Esophagus muscularis mucosa (tissue), 4 donors: Measurements from ENCODE around the gene SYNJ2. TPM values are rescaled to one million over a fixed set of nuclear protein-coding genes. Genes with fewer than 3 reads are reported as not detected.
A peak's percentile ranks its signal among the peaks of the same experiment; 100 is the strongest.

Experiments used
- DNase-seq: peaks from one replicate; pipeline ENCODE4 v3.0.0-alpha.2; 2017; ENCODE audit errors: extremely low spot score
- H3K27ac ChIP-seq, 4 donors: fragments of 200-600 bp; sonication (generic); replicated peaks in 1 of 4; 1 replicate in 3 of 4; 2 replicates in 1 of 4; pipeline ENCODE4 v1.5.1; 2016 to 2019; ENCODE audit warnings: mild to moderate bottlenecking in 1 of 4
- H3K27me3 ChIP-seq, 4 donors: fragments of 200-600 bp; sonication (generic); one replicate each; pipeline versions ENCODE4 v1.5.1 to v1.6.0; 2016 to 2019
- H3K36me3 ChIP-seq, 4 donors: fragments of 200-600 bp; sonication (generic); one replicate each; pipeline ENCODE4 v1.5.1; 2016 to 2019
- H3K4me1 ChIP-seq, 4 donors: fragments of 200-600 bp; sonication (generic); one replicate each; pipeline ENCODE4 v1.5.1; 2016 to 2019
- H3K4me3 ChIP-seq, 4 donors: fragments of 200-600 bp; sonication (generic); 1 replicate in 2 of 4; 2 replicates in 2 of 4; pipeline ENCODE4 v1.5.1; 2016 to 2019; ENCODE audit warnings: mild to moderate bottlenecking in 4 of 4, moderate library complexity in 1 of 4
- H3K9me3 ChIP-seq, 4 donors: fragments of 200-600 bp; sonication (generic); 1 replicate in 3 of 4; 2 replicates in 1 of 4; pipeline ENCODE4 v1.5.1; 2016 to 2019
- EP300 ChIP-seq: sonication (generic); formaldehyde crosslinking; IDR thresholded peaks from one replicate; pipeline ENCODE4 v1.6.1; 2017; ENCODE audit warnings: antibody characterized with exemption
- POLR2A ChIP-seq: fragments of 450-650 bp; IDR thresholded peaks from one replicate; pipeline ENCODE4 v1.6.1; 2017; ENCODE audit warnings: antibody characterized with exemption, moderate library complexity, mild to moderate bottlenecking, low read depth
- POLR2AphosphoS5 ChIP-seq, 2 donors: sonication (generic); formaldehyde crosslinking; IDR thresholded peaks; one replicate each; pipeline ENCODE4 v1.6.1; 2017; ENCODE audit warnings: antibody characterized with exemption in 2 of 2
- WGBS: methylation state at CpG from one replicate; pipeline ENCODE4 v1.1.5; 2018; 5-methylcytosine and 5-hydroxymethylcytosine counted together
- intact Hi-C: fragments of 100-400 bp; cut with DNase I; formaldehyde crosslinking; loops from one replicate; pipeline ENCODE4 v1.15.1; 2023
- total RNA-seq, 4 donors: library from RNA; depleted of rRNA; stranded (reverse); fragments of >200 nt; gene quantifications; one replicate each; pipeline versions ENCODE4 v1.1.0 to v1.2.1, GENCODE V29; 2016
- TF ChIP-seq, protein P1 (sequence below), 3 experiments: fragments of 200-600 bp in 2 of 3; fragments of 450-650 bp in 1 of 3; sonication (generic) in 2 of 3; IDR thresholded peaks; one replicate each; pipeline ENCODE4 v1.5.1; 2017 to 2019; ENCODE audit warnings: antibody characterized with exemption in 3 of 3, mild to moderate bottlenecking in 2 of 3, moderate library complexity in 1 of 3

Gene SYNJ2
- total RNA-seq, 4 donors from 2014 or later, result 17.0 to 25.3 (median 25.1) TPM

GRCh38 chr6:157959451-157960227, 22.0 kb upstream of the SYNJ2 start:
- Histone ChIP-seq H3K9me3 (peaks cover 0 to 29% (median 22%) of the 10 kb centered on the region in 4 donors), H3K4me1 (peaks cover 0 to 3% (median 1%) of the 10 kb centered on the region in 4 donors), H3K27ac (no peak overlapping the region), H3K4me3 (no peak overlapping the region), H3K36me3 (no peaks in the 10 kb centered on the region), H3K27me3 (no peaks in the 10 kb centered on the region)
- TF ChIP-seq POLR2AphosphoS5 (IDR thresholded peaks at IDR 0.05), result no peak
- no peak for TF ChIP-seq POLR2A
- no peak for TF ChIP-seq EP300
- TF ChIP-seq, protein P1, sequence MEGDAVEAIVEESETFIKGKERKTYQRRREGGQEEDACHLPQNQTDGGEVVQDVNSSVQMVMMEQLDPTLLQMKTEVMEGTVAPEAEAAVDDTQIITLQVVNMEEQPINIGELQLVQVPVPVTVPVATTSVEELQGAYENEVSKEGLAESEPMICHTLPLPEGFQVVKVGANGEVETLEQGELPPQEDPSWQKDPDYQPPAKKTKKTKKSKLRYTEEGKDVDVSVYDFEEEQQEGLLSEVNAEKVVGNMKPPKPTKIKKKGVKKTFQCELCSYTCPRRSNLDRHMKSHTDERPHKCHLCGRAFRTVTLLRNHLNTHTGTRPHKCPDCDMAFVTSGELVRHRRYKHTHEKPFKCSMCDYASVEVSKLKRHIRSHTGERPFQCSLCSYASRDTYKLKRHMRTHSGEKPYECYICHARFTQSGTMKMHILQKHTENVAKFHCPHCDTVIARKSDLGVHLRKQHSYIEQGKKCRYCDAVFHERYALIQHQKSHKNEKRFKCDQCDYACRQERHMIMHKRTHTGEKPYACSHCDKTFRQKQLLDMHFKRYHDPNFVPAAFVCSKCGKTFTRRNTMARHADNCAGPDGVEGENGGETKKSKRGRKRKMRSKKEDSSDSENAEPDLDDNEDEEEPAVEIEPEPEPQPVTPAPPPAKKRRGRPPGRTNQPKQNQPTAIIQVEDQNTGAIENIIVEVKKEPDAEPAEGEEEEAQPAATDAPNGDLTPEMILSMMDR (IDR thresholded peaks at IDR 0.05), result no peak
- peak; percentile 24 for DNase-seq
- WGBS, result 100% methylated on average over 1 of the region's 1 CpG
- intact Hi-C loops, result no loop called here

DNA sequence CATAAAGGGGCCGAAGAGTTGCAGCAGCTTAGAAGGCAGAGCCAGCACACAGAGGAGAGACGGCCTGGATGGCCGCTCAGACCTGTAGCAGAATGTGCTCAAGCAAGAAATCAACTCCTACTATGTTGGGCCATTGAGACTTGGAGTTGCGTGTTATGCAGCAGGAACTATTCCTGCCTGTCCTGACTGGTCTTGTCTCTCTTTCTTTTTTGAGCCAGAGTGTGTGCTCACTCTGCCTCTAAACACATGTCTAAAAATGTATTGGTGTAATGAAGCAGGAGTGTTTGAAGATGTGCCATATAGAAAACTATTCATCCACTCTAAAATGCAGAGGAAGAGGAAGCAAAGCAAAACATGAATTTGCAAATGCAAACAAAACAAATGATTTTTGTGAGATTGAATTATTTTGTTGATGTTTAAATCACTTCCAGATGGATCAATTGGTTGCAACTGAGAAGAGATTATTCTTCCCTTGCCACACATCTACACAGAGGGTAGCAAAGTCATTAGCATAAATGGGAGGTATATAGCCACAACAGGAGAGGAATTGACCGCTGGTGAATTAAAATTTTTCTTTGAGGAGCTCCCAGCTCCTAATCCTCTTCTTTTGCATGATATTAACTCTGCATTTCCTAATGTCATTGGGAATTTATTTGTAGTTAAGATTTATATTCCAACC, 20.4 kb upstream of the SYNJ2 start:
- 92% methylated on average over 5 of the region's 5 CpGs for WGBS
- intact Hi-C loops, result no loop called here
- no peaks in the 10 kb centered on the region for H3K27me3 ChIP-seq
- H3K9me3 ChIP-seq, result peaks cover 0 to 29% (median 22%) of the 10 kb centered on the region in 4 donors
- peak; percentile 78 for DNase-seq
- H3K27ac ChIP-seq, result no peak overlapping the region
- H3K36me3 ChIP-seq, result no peaks in the 10 kb centered on the region
- TF ChIP-seq EP300 (no peak), POLR2A (no peak), POLR2AphosphoS5 (IDR thresholded peaks at IDR 0.05) (no peak)
- TF ChIP-seq, protein P1 (IDR thresholded peaks at IDR 0.05), result no peak
- H3K4me3 ChIP-seq, result no peak overlapping the region
- H3K4me1 ChIP-seq, result no peaks in the 10 kb centered on the region

GRCh38 chr6:157961832-157962575, 19.7 kb upstream of the SYNJ2 start:
- H3K4me1 ChIP-seq, result no peaks in the 10 kb centered on the region
- WGBS, result 89% methylated on average over 13 of the region's 13 CpGs
- no peaks in the 10 kb centered on the region for H3K27me3 ChIP-seq
- peak; percentile 10 for DNase-seq
- H3K4me3 ChIP-seq, result no peak overlapping the region
- no peak for TF ChIP-seq EP300
- H3K9me3 ChIP-seq, result peaks cover 0 to 29% (median 22%) of the 10 kb centered on the region in 4 donors
- intact Hi-C loops, result no loop called here
- no peaks in the 10 kb centered on the region for H3K36me3 ChIP-seq
- H3K27ac ChIP-seq, result no peak overlapping the region

- Histone ChIP-seq H3K36me3 (no peaks in the 10 kb centered on the region), H3K9me3 (peaks cover 0 to 25% (median 20%) of the 10 kb centered on the region in 4 donors), H3K27ac (no peak overlapping the region), H3K4me3 (no peak overlapping the region), H3K27me3 (no peaks in the 10 kb centered on the region), H3K4me1 (no peaks in the 10 kb centered on the region)
- intact Hi-C loops, result no loop called here
- WGBS, result 74% methylated on average over 12 of the region's 12 CpGs
- TF ChIP-seq EP300, result no peak
- TF ChIP-seq, protein P1 (IDR thresholded peaks at IDR 0.05), result no peak
- TF ChIP-seq POLR2AphosphoS5 (IDR thresholded peaks at IDR 0.05), result no peak
- TF ChIP-seq POLR2A, result no peak
- DNase-seq, result no peak
These were observed 18.9 kb upstream of the SYNJ2 start for GRCh38 chr6:157962601-157963302.
